Nephron (organoid): ENCODE measurements around the gene USH2A.

ENCODE experiments used
- H3K27ac Mint-ChIP-seq, 3 experiments: 2 replicates each; pipeline ENCODE4 v1.8.0; 2020; ENCODE audit warnings: mixed read lengths in 3 of 3, mild to moderate bottlenecking in 2 of 3, moderate library complexity in 1 of 3
- H3K27me3 Mint-ChIP-seq: 2 replicates; pipeline ENCODE4 v1.8.0; 2021; ENCODE audit warnings: low read depth, mild to moderate bottlenecking, moderate library complexity, mixed read lengths
- H3K36me3 Mint-ChIP-seq: 2 replicates; pipeline ENCODE4 v1.8.0; 2020; ENCODE audit warnings: low read depth, mixed read lengths
- H3K4me1 Mint-ChIP-seq: 2 replicates; pipeline ENCODE4 v1.8.0; 2020; ENCODE audit warnings: mixed read lengths
- H3K4me3 Mint-ChIP-seq, 3 experiments: 2 replicates each; pipeline ENCODE4 v1.8.0; 2020; ENCODE audit warnings: mild to moderate bottlenecking in 3 of 3, mixed read lengths in 3 of 3, moderate library complexity in 2 of 3
- H3K9me3 Mint-ChIP-seq: 2 replicates; pipeline ENCODE4 v1.8.0; 2020; ENCODE audit warnings: mixed read lengths
- CTCF ChIP-seq, 3 experiments: fragments of 200-600 bp; sonication (generic); IDR thresholded peaks; one replicate each; pipeline ENCODE4 v1.5.0; 2021; ENCODE audit warnings: antibody characterized with exemption in 3 of 3; ENCODE audit not compliant: unreplicated experiment in 3 of 3

Gene USH2A

GRCh38 chr1:216388558-216388957 lies 34.7 kb downstream of the USH2A start:
- TF ChIP-seq CTCF (IDR thresholded peaks at IDR 0.05; ENCODE audit: unreplicated experiment in 3 of 3): no peak
- no peaks in the 10 kb centered on the region for H3K36me3 Mint-ChIP-seq
- no peak overlapping the region for H3K4me3 Mint-ChIP-seq
- H3K27ac Mint-ChIP-seq: no peak overlapping the region
- no peaks in the 10 kb centered on the region for H3K9me3 Mint-ChIP-seq
- H3K4me1 Mint-ChIP-seq: no peaks in the 10 kb centered on the region
- H3K27me3 Mint-ChIP-seq: no peaks in the 10 kb centered on the region

DNA sequence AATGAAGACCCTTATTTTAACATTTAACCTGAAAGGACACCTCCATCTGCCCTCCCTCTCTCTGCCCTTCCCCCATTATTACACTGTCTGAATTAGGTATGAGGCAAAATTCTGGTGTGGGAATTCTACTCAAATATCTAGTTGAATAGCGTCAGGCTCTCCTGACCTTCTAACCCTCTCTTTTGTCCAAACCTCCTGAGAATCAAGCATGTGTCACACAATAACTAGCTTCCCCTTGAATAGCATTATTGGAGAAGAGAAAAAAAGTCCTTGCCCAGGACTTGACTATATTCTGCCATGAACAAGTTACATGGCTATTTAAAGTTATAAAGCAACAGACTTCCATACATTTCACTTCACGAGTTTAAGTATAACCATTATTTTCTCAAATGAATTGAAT lies 35.5 kb downstream of the USH2A start:
- Mint-ChIP-seq H3K9me3 (no peaks in the 10 kb centered on the region), H3K36me3 (no peaks in the 10 kb centered on the region), H3K4me1 (no peaks in the 10 kb centered on the region), H3K4me3 (no peak overlapping the region), H3K27ac (no peak overlapping the region), H3K27me3 (no peaks in the 10 kb centered on the region)
- TF ChIP-seq CTCF (IDR thresholded peaks at IDR 0.05; ENCODE audit: unreplicated experiment in 3 of 3): no peak

GRCh38 chr1:216379441-216379840 lies 43.8 kb downstream of the USH2A start:
- no peak overlapping the region for H3K27ac Mint-ChIP-seq
- no peaks in the 10 kb centered on the region for H3K36me3 Mint-ChIP-seq
- H3K27me3 Mint-ChIP-seq: no peaks in the 10 kb centered on the region
- no peaks in the 10 kb centered on the region for H3K4me1 Mint-ChIP-seq
- no peaks in the 10 kb centered on the region for H3K9me3 Mint-ChIP-seq
- H3K4me3 Mint-ChIP-seq: no peak overlapping the region
- TF ChIP-seq CTCF (IDR thresholded peaks at IDR 0.05; ENCODE audit: unreplicated experiment in 3 of 3): no peak

- TF ChIP-seq CTCF (IDR thresholded peaks at IDR 0.05; ENCODE audit: unreplicated experiment in 3 of 3): no peak
- no peak overlapping the region for H3K4me3 Mint-ChIP-seq
- no peak overlapping the region for H3K27ac Mint-ChIP-seq
- no peaks in the 10 kb centered on the region for H3K4me1 Mint-ChIP-seq
- H3K9me3 Mint-ChIP-seq: no peaks in the 10 kb centered on the region
- no peaks in the 10 kb centered on the region for H3K27me3 Mint-ChIP-seq
- no peaks in the 10 kb centered on the region for H3K36me3 Mint-ChIP-seq
These were observed 55.0 kb downstream of the USH2A start for GRCh38 chr1:216368249-216368648.

DNA sequence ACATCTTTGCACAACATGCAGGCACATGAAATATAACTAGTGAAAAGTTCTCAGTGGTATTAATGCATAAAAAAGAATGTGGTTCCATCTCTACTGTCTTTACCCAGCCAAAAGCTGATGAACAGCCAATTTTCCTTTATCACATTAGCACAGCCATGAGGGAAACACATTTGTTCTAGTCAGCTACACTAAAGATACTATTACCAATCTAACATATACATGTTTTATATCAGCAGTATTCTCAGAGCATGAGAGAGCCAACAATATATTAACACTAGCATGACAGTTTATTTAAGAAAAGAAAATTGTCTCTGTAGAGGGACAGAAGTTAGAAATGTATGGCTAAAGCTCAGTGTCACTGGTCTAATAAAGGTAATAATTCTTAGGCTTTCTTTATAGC lies 56.3 kb downstream of the USH2A start:
- Mint-ChIP-seq H3K9me3 (no peaks in the 10 kb centered on the region), H3K36me3 (no peaks in the 10 kb centered on the region), H3K27me3 (no peaks in the 10 kb centered on the region), H3K27ac (no peak overlapping the region), H3K4me1 (no peaks in the 10 kb centered on the region), H3K4me3 (no peak overlapping the region)
- no peak for TF ChIP-seq CTCF (IDR thresholded peaks at IDR 0.05; ENCODE audit: unreplicated experiment in 3 of 3)

DNA sequence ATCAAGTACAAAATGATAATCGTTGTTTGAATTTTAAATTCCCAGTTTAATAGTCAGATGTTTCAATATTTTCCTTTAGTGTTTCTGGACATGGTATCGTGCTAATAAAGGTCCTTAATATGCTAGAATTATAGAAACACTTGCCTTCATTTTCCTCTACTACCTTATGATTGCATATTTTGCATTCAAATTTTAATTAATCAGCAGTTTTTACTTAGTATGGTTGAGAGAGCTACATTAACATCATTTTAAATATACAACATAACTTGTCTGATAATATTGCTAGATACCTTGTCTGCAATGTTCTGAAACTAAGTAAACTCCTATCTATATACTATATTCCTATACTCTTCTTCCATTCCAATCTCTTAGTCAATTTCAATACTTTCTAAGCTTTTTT lies 66.3 kb downstream of the USH2A start:
- TF ChIP-seq CTCF (IDR thresholded peaks at IDR 0.05; ENCODE audit: unreplicated experiment in 3 of 3): no peak
- no peaks in the 10 kb centered on the region for H3K36me3 Mint-ChIP-seq
- H3K4me1 Mint-ChIP-seq: no peaks in the 10 kb centered on the region
- H3K27me3 Mint-ChIP-seq: no peaks in the 10 kb centered on the region
- no peaks in the 10 kb centered on the region for H3K9me3 Mint-ChIP-seq
- H3K27ac Mint-ChIP-seq: no peak overlapping the region
- no peak overlapping the region for H3K4me3 Mint-ChIP-seq
